H1 (cell line): ENCODE results near the gene CAPN3. TPM values are rescaled to one million over a fixed set of nuclear protein-coding genes. Genes with fewer than 3 reads are reported as not detected.

Experiments used
- CTCF ChIA-PET: fragments of 300-600 bp; sonication (Branson Sonifier 250); formaldehyde crosslinking; loops from one replicate; lab custom pipeline; 2021; ENCODE audit not compliant: partially characterized antibody; lab: Charles Lee
- POLR2A ChIA-PET: fragments of 300-600 bp; sonication (Branson Sonifier 250); formaldehyde crosslinking; loops from one replicate; lab custom pipeline; 2021; ENCODE audit warnings: inconsistent platforms; ENCODE audit not compliant: partially characterized antibody; lab: Charles Lee
- DNase-seq, 2 experiments: peaks; one replicate each; pipeline versions ENCODE4 v3.0.0 to v3.0.0-alpha.2; 2010 to 2022; ENCODE audit warnings: low spot score in 2 of 2, low read depth in 1 of 2, mixed read lengths in 1 of 2
- FAIRE-seq: peaks from 2 replicates; lab custom pipeline; 2011; peaks lifted over from hg19 to GRCh38; lab: Jason Lieb, UNC
- H2AFZ ChIP-seq: 2 replicates; pipeline ENCODE4 v1.8.1; 2012; ENCODE audit warnings: low read length, inconsistent platforms
- H2AK5ac ChIP-seq: 2 replicates; pipeline ENCODE4 v1.6.1; 2013; ENCODE audit warnings: low read depth, low read length
- H2BK120ac ChIP-seq: replicated peaks from 2 replicates; pipeline ENCODE3; 2013; ENCODE audit warnings: low read depth, low read length, inconsistent platforms
- H2BK12ac ChIP-seq: 2 replicates; pipeline ENCODE4 v1.6.1; 2013; ENCODE audit warnings: low read depth, low read length
- H2BK15ac ChIP-seq: 2 replicates; pipeline ENCODE4 v1.6.1; 2013; ENCODE audit warnings: low read length
- H2BK20ac ChIP-seq: 2 replicates; pipeline ENCODE4 v1.6.1; 2013; ENCODE audit warnings: low read length
- H2BK5ac ChIP-seq: 2 replicates; pipeline ENCODE4 v1.6.1; 2013; ENCODE audit warnings: low read depth, low read length
- H3K14ac ChIP-seq: 2 replicates; pipeline ENCODE4 v1.6.1; 2013; ENCODE audit warnings: inconsistent platforms; ENCODE audit not compliant: insufficient read length
- H3K18ac ChIP-seq: 2 replicates; pipeline ENCODE4 v1.6.1; 2013; ENCODE audit warnings: low read length; ENCODE audit errors: extremely low read depth
- H3K23ac ChIP-seq: 2 replicates; pipeline ENCODE4 v1.6.1; 2013; ENCODE audit warnings: inconsistent platforms; ENCODE audit not compliant: insufficient read length
- H3K23me2 ChIP-seq: 2 replicates; pipeline ENCODE4 v1.6.1; 2013; ENCODE audit warnings: low read depth, low read length
- H3K27ac ChIP-seq: 2 replicates; pipeline ENCODE4 v1.6.1; 2011; ENCODE audit warnings: low read depth, low read length, inconsistent platforms
- H3K27me3 ChIP-seq, 4 experiments: replicated peaks in 1 of 4; 1 replicate in 1 of 4; 2 replicates in 3 of 4; pipeline versions ENCODE4 v1.6.1 to v1.8.1; 2011 to 2013; ENCODE audit warnings: low read length in 3 of 4, mild to moderate bottlenecking in 3 of 4, inconsistent platforms in 2 of 4, mixed read lengths in 2 of 4, moderate library complexity in 1 of 4; ENCODE audit not compliant: control insufficient read depth in 3 of 4, insufficient read depth in 3 of 4; ENCODE audit errors: extremely low read depth in 1 of 4
- H3K36me3 ChIP-seq, 4 experiments: 2 replicates each; pipeline versions ENCODE4 v1.6.1 to v1.8.1; 2011 to 2013; ENCODE audit warnings: mild to moderate bottlenecking in 4 of 4, low read length in 3 of 4, moderate library complexity in 2 of 4, control low read depth in 1 of 4, inconsistent platforms in 1 of 4; ENCODE audit not compliant: insufficient read depth in 4 of 4, control insufficient read depth in 2 of 4
- H3K4ac ChIP-seq: replicated peaks from 2 replicates; pipeline ENCODE3; 2013; ENCODE audit warnings: low read length, low read depth, mixed read lengths, inconsistent platforms; ENCODE audit not compliant: insufficient read length
- H3K4me1 ChIP-seq, 4 experiments: replicated peaks in 1 of 4; 1 replicate in 1 of 4; 2 replicates in 3 of 4; pipeline versions ENCODE4 v1.6.1 to v1.8.1; 2011 to 2013; ENCODE audit warnings: low read length in 3 of 4, inconsistent platforms in 2 of 4, mixed read lengths in 1 of 4; ENCODE audit not compliant: insufficient read depth in 4 of 4, control insufficient read depth in 3 of 4
- H3K4me2 ChIP-seq, 2 experiments: 2 replicates each; pipeline versions ENCODE4 v1.6.1 to v1.8.1; 2011 to 2013; ENCODE audit warnings: low read depth in 2 of 2, low read length in 2 of 2, control low read depth in 1 of 2, inconsistent platforms in 1 of 2, mild to moderate bottlenecking in 1 of 2; ENCODE audit not compliant: insufficient read depth in 1 of 2
- H3K4me3 ChIP-seq, 4 experiments: fragments of 200-600, 300-600 bp in 1 of 4; sonication (generic), shearing (Covaris generic), sonication (Bioruptor Twin) in 1 of 4; 2 replicates each; pipeline versions ENCODE4 v1.5.1 to v1.8.1; 2011 to 2016; ENCODE audit warnings: low read length in 4 of 4, low read depth in 3 of 4, control low read depth in 2 of 4, inconsistent platforms in 2 of 4, mild to moderate bottlenecking in 2 of 4, mixed read lengths in 1 of 4, moderate library complexity in 1 of 4; ENCODE audit not compliant: insufficient read depth in 2 of 4; ENCODE audit errors: extremely low read depth in 1 of 4
- H3K56ac ChIP-seq: replicated peaks from 2 replicates; pipeline ENCODE3; 2013; ENCODE audit warnings: low read depth, mild to moderate bottlenecking, mixed read lengths, low read length, inconsistent platforms; ENCODE audit not compliant: insufficient read length
- H3K79me1 ChIP-seq: 2 replicates; pipeline ENCODE4 v1.6.1; 2013; ENCODE audit warnings: low read depth, low read length, control low read depth
- H3K79me2 ChIP-seq, 2 experiments: 2 replicates each; pipeline versions ENCODE4 v1.6.1 to v1.8.1; 2012 to 2013; ENCODE audit warnings: low read length in 2 of 2, mild to moderate bottlenecking in 2 of 2, inconsistent platforms in 1 of 2; ENCODE audit not compliant: insufficient read depth in 2 of 2, control insufficient read depth in 1 of 2
- H3K9ac ChIP-seq, 4 experiments: replicated peaks in 1 of 4; 1 replicate in 1 of 4; 2 replicates in 3 of 4; pipeline versions ENCODE4 v1.6.1 to v1.8.1; 2011 to 2013; ENCODE audit warnings: low read depth in 3 of 4, low read length in 3 of 4, control low read depth in 2 of 4, mild to moderate bottlenecking in 2 of 4, moderate library complexity in 2 of 4, inconsistent platforms in 1 of 4; ENCODE audit errors: extremely low read depth in 1 of 4
- H3K9me3 ChIP-seq, 2 experiments: 2 replicates each; pipeline versions ENCODE4 v1.6.1 to v1.8.1; 2012 to 2013; ENCODE audit warnings: mild to moderate bottlenecking in 2 of 2, moderate library complexity in 2 of 2, control low read depth in 1 of 2, inconsistent platforms in 1 of 2, low read depth in 1 of 2, low read length in 1 of 2, mixed read lengths in 1 of 2; ENCODE audit not compliant: insufficient read depth in 2 of 2
- H4K20me1 ChIP-seq, 2 experiments: replicated peaks in 1 of 2; 2 replicates each; pipeline versions ENCODE3 to v1.8.1; 2011 to 2013; ENCODE audit warnings: inconsistent platforms in 2 of 2, low read length in 2 of 2, mild to moderate bottlenecking in 1 of 2; ENCODE audit not compliant: insufficient read depth in 2 of 2, control insufficient read depth in 1 of 2
- H4K5ac ChIP-seq: 2 replicates; pipeline ENCODE4 v1.6.1; 2013; ENCODE audit warnings: low read length, low read depth, mixed read lengths, inconsistent platforms; ENCODE audit not compliant: insufficient read length
- H4K8ac ChIP-seq: 2 replicates; pipeline ENCODE4 v1.8.0; 2013; ENCODE audit warnings: mild to moderate bottlenecking, moderate library complexity, low read length, inconsistent platforms; ENCODE audit not compliant: insufficient read depth; ENCODE audit errors: extremely low read depth
- H4K91ac ChIP-seq: replicated peaks from 2 replicates; pipeline ENCODE3; 2013; ENCODE audit warnings: low read length, mixed read lengths, inconsistent platforms; ENCODE audit not compliant: insufficient read length
- BACH1 ChIP-seq: IDR thresholded peaks from 2 replicates; pipeline ENCODE4 v1.6.1; 2012; ENCODE audit warnings: low read length, improper control_type of control experiment
- BRCA1 ChIP-seq: IDR thresholded peaks from 2 replicates; pipeline ENCODE4 v1.6.1; 2012; ENCODE audit warnings: low read depth, low read length, improper control_type of control experiment
- CBX8 ChIP-seq: fragments of 300-800, 300-1000 bp; sonication (generic); IDR thresholded peaks from 2 replicates; pipeline ENCODE4 v1.7.1; 2016; ENCODE audit warnings: low read depth, low read length, borderline replicate concordance
- CEBPB ChIP-seq: IDR thresholded peaks from 2 replicates; pipeline ENCODE4 v1.6.1; 2012; ENCODE audit warnings: low read depth, low read length
- CREB1 ChIP-seq: IDR thresholded peaks from 2 replicates; pipeline ENCODE4 v1.6.1; 2012; ENCODE audit warnings: inconsistent platforms
- EGR1 ChIP-seq: IDR thresholded peaks from 2 replicates; pipeline ENCODE4 v1.6.1; 2011; ENCODE audit warnings: low read depth, low read length, borderline replicate concordance
- FOSL1 ChIP-seq: IDR thresholded peaks from 2 replicates; pipeline ENCODE4 v1.6.1; 2011; ENCODE audit warnings: mild to moderate bottlenecking, low read depth, low read length, moderate library complexity; ENCODE audit not compliant: insufficient read depth
- KDM1A ChIP-seq: fragments of 200-600, 300-600 bp; sonication (generic); IDR thresholded peaks from 2 replicates; pipeline ENCODE4 v1.7.1; 2016; ENCODE audit warnings: mild to moderate bottlenecking, low read length, borderline replicate concordance
- RNF2 ChIP-seq: fragments of 200-900, 300-1000 bp; sonication (generic); IDR thresholded peaks from 2 replicates; pipeline ENCODE4 v1.7.1; 2016; ENCODE audit warnings: borderline replicate concordance, low read depth, mild to moderate bottlenecking, antibody characterized with exemption, low read length; ENCODE audit not compliant: poor library complexity, severe bottlenecking; ENCODE audit errors: missing control alignments
- SIN3A ChIP-seq, 2 experiments: IDR thresholded peaks in 1 of 2; conservative IDR thresholded peaks in 1 of 2; 2 replicates each; pipeline ENCODE4 v1.6.1; 2011 to 2012; ENCODE audit warnings: low read length in 2 of 2, improper control_type of control experiment in 1 of 2, low read depth in 1 of 2, mild to moderate bottlenecking in 1 of 2
- SRF ChIP-seq: IDR thresholded peaks from 2 replicates; pipeline ENCODE4 v1.6.1; 2011; ENCODE audit warnings: mild to moderate bottlenecking, low read depth, low read length, moderate library complexity
- SUZ12 ChIP-seq: fragments of 200-600 bp; sonication (generic); IDR thresholded peaks from 2 replicates; pipeline ENCODE4 v1.6.1; 2012; ENCODE audit warnings: mild to moderate bottlenecking, inconsistent platforms, low read length, moderate library complexity, mixed read lengths
- TAF1 ChIP-seq: IDR thresholded peaks from 2 replicates; pipeline ENCODE4 v1.6.1; 2011; ENCODE audit warnings: mild to moderate bottlenecking, low read depth, low read length
- TCF12 ChIP-seq: IDR thresholded peaks from 2 replicates; pipeline ENCODE4 v1.6.1; 2011; ENCODE audit warnings: low read depth, mild to moderate bottlenecking, low read length
- ZNF274 ChIP-seq: IDR thresholded peaks from 2 replicates; pipeline ENCODE4 v1.7.0; 2012; ENCODE audit warnings: low read length, borderline replicate concordance; ENCODE audit errors: extremely low read depth
- WGBS, 2 experiments: shearing (Covaris generic) in 1 of 2; methylation state at CpG; one replicate each; pipeline versions ENCODE4 v1.1.6 to v1.1.7; 2013 to 2015; ENCODE audit warnings: low lambda C conversion rate in 2 of 2, mixed read lengths in 2 of 2, inconsistent platforms in 1 of 2, low coverage in 1 of 2, missing lambda C conversion rate in 1 of 2; ENCODE audit not compliant: insufficient replicate concordance in 2 of 2, insufficient coverage in 1 of 2, insufficient read length in 1 of 2; ENCODE audit errors: extremely low coverage in 1 of 2, missing lambda C conversion rate in 1 of 2; 5-methylcytosine and 5-hydroxymethylcytosine counted together
- polyA plus RNA-seq, 7 experiments: library from polyadenylated mRNA; depleted of rRNA in 3 of 7; stranded (reverse) in 5 of 7; unstranded in 2 of 7; fragments of >200 nt in 5 of 7; fragments of 200-250 nt in 2 of 7; gene quantifications; 1 replicate in 5 of 7; 2 replicates in 1 of 7; 4 replicates in 1 of 7; pipeline versions ENCODE4 v1.2.1 to v1.2.3, GENCODE V29; 2011 to 2013; ENCODE audit warnings: missing spikeins in 2 of 7, mixed read lengths in 2 of 7
- total RNA-seq: library from RNA; stranded (reverse); fragmentation: NEBNext Ultra II Directional; extraction: Animal tissue kit (Norgen Biotek cat#: 25700); gene quantifications from 2 replicates; pipeline ENCODE4 v1.2.1, GENCODE V29; 2021

The CAPN3 gene
- total and polyA plus RNA-seq, 2 of the 8 experiments (the other 6 are each of a cell fraction or from before 2014, with no cell fraction given), result 0.80 to 2.1 TPM

DNA sequence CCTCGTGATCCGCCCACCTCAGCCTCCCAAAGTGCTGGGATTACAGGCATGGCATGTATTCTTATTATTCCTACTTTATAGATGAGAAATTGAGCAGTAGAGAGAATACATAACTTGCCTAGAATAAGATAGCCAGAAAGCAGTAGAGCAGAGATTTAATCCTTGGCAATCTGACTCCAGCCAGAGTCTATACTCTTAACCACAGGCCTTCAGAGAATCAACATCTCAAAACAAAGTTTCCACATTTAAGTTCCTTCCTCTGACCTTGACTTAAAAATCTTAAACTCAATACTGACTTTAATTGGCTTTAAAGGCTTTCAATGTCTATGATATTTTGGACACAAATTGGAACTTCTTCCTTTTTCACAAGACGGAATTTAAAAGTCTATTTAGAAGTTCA, 94.5 kb downstream of the CAPN3 start:
- Histone ChIP-seq H3K9ac (no peak overlapping the region), H4K8ac (no peak overlapping the region), H3K23ac (no peak overlapping the region), H3K14ac (no peak overlapping the region), H3K4me1 (peaks cover 0 to 8% (median 3%) of the 10 kb centered on the region in 4 experiments; a peak in 4 of 7 replicates), H3K36me3 (peaks cover 3 to 19% (median 14%) of the 10 kb centered on the region in 4 experiments; a peak in 6 of 8 replicates), H2BK15ac (no peak overlapping the region), H2AK5ac (no peak overlapping the region), H2BK20ac (no peak overlapping the region), H3K27ac (no peak overlapping the region), H3K4me2 (no peak overlapping the region), H4K91ac (no peak overlapping the region), H3K56ac (no peak overlapping the region), H2BK120ac (no peak overlapping the region), H3K4me3 (no peak overlapping the region), H2AFZ (no peak overlapping the region), H4K5ac (no peak overlapping the region), H3K79me2 (no peaks in the 10 kb centered on the region), H3K9me3 (no peaks in the 10 kb centered on the region), H2BK5ac (no peak overlapping the region), H4K20me1 (no peaks in the 10 kb centered on the region), H3K27me3 (no peaks in the 10 kb centered on the region), H3K4ac (no peak overlapping the region), H3K18ac (no peak overlapping the region), H3K79me1 (no peaks in the 10 kb centered on the region), H3K23me2 (no peaks in the 10 kb centered on the region), H2BK12ac (no peak overlapping the region)
- WGBS, 2 experiments, result 90% methylated on average over 3 of the region's 3 CpGs; no CpG with 5 or more reads in 1 of the 2 experiments
- DNase-seq (no peak), FAIRE-seq (no peak)
- ChIA-PET POLR2A (interaction anchor here (0.9 kb wide), 1 partner anchor 8 kb away, joined by 3 read pairs; no protein-coding TSS in a partner anchor), CTCF (no interaction called here)
- TF ChIP-seq EGR1, result no peak
- TF ChIP-seq CREB1, result no peak
- TF ChIP-seq SRF, result no peak
- TF ChIP-seq TCF12, result no peak
- no peak for TF ChIP-seq KDM1A
- no peak for TF ChIP-seq SUZ12
- no peak for TF ChIP-seq CBX8
- TF ChIP-seq TAF1, result no peak
- no peak for TF ChIP-seq FOSL1
- TF ChIP-seq ZNF274, result no peak
- TF ChIP-seq BACH1, result no peak
- no peak for TF ChIP-seq RNF2
- TF ChIP-seq SIN3A (conservative IDR thresholded peaks at IDR 0.05 in 1 of 2, IDR thresholded peaks at IDR 0.05 in 1 of 2; ENCODE audit: low read depth in 1 of 2, low read length in 2 of 2), result no peak
- no peak for TF ChIP-seq CEBPB
- TF ChIP-seq BRCA1, result no peak
